Measurements from ENCODE around the gene LPP.

LPP gene

DNA sequence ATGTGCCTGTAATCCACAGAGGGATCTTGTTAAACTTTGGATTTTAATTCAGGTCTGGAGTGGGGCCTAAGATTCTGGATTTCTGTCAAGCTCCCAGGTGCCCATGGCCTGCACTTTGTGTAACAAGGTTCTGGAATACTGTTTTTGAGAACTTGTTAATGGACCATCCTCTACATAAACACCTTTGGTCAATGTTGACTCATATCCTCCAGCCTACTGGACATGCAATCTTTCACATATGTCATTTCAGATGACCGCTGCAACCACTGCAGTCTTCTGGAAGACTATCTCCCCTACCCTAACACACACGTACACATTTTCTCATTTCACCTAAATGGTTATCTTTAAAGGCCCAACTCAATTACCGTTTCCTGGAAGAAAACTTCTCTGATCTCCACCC, 715.7 kb downstream of the LPP start:
- no peak for DNase-seq

GRCh38 chr3:188870431-188870830, 716.5 kb downstream of the LPP start:
- DNase-seq, result no peak

DNA sequence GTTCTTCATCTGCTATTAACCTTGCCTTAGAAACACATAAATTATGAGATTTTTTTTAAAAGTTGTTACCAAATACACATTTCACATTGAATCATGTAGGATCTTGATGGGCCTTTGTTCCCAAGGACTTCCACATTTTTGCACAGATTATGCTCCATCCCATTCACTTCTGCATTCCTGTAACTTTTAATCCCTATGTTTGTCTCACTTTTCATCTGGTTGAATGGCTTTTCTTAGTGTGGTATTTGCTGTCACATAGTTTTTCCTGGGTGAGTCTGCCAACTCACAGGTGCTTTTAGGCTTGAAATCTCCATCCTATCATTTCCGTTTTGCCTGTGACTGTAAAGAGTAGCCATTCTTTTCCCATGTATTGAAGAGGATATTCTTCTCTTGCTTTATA, 720.6 kb downstream of the LPP start:
- DNase-seq, result no peak

DNA sequence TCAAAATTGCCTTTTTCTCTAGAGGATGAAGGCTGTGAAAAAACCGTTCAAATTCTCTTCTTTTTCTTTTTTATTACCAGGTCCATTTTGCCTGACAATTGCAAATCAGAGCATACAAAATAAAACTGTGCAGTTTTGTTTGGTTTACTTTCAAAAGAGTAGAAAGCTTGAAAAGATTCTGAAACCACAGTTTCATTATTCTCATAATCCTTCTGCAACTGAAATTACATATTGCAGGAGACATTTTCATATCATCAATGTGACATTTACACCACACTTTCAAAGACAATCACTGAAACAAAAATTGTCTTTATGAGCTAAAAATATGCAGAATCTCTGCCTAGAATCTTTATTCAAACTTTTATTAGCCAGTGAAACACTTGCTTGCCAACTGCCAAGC, 721.5 kb downstream of the LPP start:
- no peak for DNase-seq

- no peak for DNase-seq
Observed at GRCh38 chr3:188876370-188876769, 722.4 kb downstream of the LPP start.

- no peak for DNase-seq
Observed at GRCh38 chr3:188877381-188877780, 723.4 kb downstream of the LPP start.

GRCh38 chr3:188878076-188878475, 724.1 kb downstream of the LPP start:
- DNase-seq, result no peak

DNA sequence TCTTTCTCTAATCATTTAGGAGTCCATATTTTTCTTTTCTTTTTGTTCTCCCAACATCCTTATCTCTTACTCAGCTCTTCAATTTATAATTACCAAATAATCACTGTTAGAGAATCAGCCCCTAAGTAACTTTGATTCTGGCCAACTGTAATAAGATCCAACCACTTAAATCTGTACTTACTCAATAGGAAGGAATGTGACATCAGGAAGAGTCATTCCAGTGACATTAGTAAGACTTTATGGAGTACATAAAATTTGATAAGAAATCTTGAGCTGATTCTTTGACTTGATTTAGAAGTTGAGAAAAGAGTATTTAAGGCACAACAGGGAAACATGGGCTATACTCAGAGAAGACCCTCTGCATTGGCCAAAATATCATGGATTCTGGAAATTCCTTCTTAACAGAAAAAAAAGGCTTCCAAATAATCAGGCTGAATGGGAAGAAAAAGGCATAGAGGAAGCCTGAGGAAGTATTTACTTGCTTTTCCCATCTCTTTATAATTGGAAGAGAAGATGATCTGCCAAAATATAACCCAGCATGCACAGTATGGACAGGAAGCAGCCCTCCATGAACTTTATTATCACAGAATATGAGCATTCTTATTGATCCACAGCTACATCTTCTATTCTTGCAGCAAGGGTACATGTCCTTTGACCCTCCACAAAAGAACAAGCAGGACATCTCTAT, 728.1 kb downstream of the LPP start:
- DNase-seq, result no peak

DNA sequence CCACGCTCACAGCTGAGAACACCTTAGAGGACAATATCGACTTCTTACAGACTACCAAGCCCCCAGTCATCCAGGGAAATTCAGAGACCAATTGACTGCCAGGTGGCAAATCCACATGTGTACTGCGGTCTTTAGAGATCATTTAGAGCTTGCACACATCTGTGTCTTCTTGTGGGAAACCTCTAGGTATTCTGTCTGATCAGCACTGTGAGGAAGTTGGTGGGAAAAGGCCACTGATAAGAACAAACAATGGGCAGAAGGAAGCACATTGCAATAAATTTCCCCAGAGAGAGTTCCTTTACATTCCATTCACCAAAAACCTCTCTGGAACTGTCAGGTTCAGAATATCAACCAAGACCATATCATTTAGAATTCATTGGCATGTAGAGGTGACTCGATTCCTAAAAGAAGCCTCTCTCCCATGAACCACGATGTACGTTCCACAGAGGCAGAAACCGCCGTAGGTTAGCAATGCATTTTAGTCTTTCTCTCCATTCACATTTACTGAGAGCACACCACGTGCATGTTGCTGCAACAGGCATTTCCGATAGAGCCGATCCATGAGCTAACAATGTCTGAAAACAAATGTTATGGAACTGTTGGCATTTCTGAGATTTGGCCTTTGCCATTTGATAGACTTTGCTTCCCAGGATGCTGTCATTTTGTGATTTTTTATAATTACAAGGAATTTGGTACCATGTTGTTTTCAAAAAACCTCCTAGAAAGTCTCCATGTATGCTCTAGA, 730.5 kb downstream of the LPP start:
- DNase-seq, result no peak

GRCh38 chr3:188888321-188889053, 734.5 kb downstream of the LPP start:
- DNase-seq, result no peak

DNA sequence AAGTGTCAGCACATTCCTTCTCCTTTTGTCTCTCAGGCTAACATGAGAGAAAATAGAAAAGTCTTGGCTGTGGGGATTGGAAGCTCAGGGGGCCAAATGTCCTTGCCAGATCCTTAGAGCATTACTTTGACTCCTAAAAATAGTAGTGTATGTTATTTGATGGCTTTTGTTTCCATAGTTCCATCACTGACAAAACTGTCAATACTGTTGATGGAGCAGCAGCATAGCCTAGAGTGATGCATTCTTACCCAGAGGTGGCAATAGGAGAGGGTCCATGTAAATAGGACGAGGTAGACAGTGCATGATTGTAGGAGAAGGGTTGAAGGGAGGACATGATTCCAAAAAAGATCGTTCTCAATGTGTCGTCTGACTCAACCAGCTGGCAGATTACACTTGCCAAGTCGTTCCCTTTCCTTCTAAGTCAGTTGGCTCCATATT, 735.1 kb downstream of the LPP start:
- no peak for DNase-seq

- no peak for DNase-seq
Observed at GRCh38 chr3:188890572-188891270, 736.8 kb downstream of the LPP start.

GRCh38 chr3:188899881-188900280, 745.9 kb downstream of the LPP start:
- DNase-seq, result no peak

DNA sequence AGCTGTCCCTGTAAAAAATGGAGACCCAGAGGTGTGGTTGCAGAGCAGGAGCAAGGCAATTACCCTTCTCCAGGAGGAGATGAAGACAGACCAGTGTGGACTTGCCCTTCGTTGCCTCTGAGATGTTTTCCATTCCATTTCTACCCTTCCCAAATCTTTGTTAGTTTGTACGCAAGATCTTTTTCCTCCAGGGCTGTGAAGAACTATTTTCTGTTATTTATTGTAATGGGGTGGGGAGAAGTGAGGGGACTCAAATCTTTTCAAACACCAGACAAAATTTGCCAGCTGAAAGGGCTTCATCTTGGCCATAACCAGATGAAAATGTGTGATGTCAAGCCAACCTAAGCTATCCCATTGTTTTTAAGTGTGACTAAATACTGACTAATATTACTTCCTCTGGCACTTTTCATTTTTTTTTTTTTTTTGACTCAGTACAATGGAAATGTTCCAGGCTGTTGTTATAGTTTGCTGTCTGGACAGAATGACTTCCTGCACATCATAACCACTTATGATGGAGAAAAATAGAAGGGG, 746.5 kb downstream of the LPP start:
- DNase-seq, result no peak

GRCh38 chr3:188901126-188901525, 747.2 kb downstream of the LPP start:
- DNase-seq, result no peak

DNA sequence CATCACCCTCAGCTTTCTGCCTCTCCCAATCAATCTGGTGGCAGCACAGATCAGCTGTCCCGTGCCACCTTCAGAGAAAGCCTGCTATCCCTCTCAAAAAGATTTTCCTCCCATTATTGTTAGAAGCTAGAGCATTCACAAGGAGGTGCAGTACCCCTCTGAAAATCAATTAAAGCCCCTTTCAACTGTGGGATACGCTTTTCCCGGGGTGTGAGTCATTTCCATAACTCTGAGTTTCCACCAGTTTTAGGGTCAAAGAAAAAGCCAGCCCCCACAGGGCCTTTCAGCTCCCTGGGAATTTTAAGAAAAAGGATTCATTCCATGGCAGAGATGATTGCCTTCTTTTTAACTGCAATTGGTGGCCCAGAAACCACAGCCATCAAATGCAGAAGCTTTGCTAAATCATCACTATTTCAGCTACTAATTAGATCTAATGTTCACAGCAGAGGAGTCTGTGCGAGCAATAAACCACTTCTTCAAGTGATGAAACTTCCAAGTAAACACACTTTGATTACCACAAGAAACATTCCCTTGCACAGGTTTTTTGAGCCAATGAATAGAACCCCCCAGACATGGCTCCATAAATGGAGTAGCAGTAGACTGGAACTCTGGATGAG, 747.8 kb downstream of the LPP start:
- no peak for DNase-seq

DNA sequence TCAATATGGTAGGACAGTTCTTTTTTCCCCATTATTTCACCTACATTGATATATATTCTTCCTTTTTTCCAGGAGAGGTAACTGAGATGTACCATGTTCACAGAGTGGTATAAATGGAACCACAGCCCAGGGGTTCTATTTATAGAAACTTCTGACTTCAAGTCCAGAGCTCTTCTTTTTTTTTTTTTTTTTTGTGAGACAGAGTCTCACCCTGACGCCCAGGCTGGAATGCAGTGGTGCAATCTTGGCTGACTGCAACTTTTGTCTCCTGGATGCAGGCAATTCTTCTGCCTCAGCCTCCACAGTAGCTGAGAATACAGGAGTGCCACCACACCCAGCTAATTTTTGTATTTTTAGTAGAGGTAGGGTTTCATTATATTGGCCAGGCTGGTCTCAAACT, 750.7 kb downstream of the LPP start:
- no peak for DNase-seq

- DNase-seq, result no peak
Observed at GRCh38 chr3:188905547-188905946, 751.6 kb downstream of the LPP start.

GRCh38 chr3:188906236-188906635, 752.3 kb downstream of the LPP start:
- DNase-seq, result no peak

- DNase-seq, result no peak
Observed at GRCh38 chr3:188908002-188908850, 754.3 kb downstream of the LPP start.

DNA sequence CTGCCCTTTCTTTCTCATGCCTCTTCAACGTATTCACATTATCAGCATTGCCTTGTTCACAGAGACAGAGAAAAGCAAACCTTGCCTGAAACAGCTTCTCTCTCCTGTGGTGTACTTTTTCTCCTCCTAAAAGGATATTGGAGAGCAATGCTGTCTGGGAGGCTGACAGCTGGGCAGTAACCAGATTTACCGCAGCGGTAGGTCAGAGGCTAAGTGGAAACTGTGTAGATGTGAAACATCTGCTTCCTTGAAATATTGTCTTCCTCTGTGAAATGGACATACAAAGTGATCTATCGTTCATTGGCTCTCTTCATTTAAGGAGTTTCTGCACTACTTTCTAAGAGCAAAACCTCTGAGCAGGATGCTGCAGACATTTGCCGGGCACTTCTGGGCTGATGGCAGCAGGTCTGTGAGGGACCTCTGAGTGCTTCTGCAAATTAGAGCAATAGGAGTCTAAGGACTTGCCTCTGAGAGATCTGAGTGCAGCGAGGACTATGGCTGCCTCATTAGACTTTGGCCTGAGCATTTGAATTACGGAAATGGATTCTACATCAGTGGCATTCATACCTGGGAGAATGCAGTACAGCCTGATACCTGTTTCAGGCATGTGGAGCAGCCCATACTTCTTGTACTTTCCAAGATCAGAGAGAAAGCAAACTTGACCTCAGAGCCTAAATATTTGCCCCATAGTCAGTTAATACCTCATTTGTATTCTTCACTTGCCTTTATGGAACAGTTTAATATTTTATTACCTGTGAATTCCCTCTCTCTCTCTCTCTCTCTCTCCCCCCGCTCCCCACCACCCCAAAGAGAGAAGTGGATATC, 757.3 kb downstream of the LPP start:
- DNase-seq, result no peak
